Smooth muscle cell (in vitro differentiated cells): ENCODE results near the gene ANXA2. TPM values are rescaled to one million over a fixed set of nuclear protein-coding genes. Genes with fewer than 3 reads are reported as not detected.

Experiments used
- DNase-seq: peaks from one replicate; lab custom pipeline; 2025; ENCODE audit not compliant: unreplicated experiment; lab: John Stamatoyannopoulos, UW
- H2AFZ ChIP-seq: fragments of 200-600 bp; sonication (generic); 2 replicates; pipeline ENCODE4 v1.6.0; 2016; ENCODE audit warnings: antibody characterized with exemption, low read depth, mild to moderate bottlenecking
- H3F3A ChIP-seq: fragments of 200-600 bp; sonication (generic); 2 replicates; pipeline ENCODE4 v1.6.0; 2017; ENCODE audit warnings: antibody characterized with exemption, low read depth
- H3K27ac ChIP-seq: fragments of 200-600 bp; sonication (generic); 2 replicates; pipeline ENCODE4 v1.5.1; 2016; ENCODE audit warnings: low read depth, mild to moderate bottlenecking
- H3K27me3 ChIP-seq: fragments of 200-600 bp; sonication (generic); 2 replicates; pipeline ENCODE4 v1.6.1; 2016; ENCODE audit warnings: low read depth, mild to moderate bottlenecking
- H3K36me3 ChIP-seq: fragments of 200-600 bp; sonication (generic); 2 replicates; pipeline ENCODE4 v1.5.1; 2016; ENCODE audit warnings: low read depth
- H3K4me1 ChIP-seq: fragments of 200-600 bp; sonication (generic); 2 replicates; pipeline ENCODE4 v1.5.1; 2016; ENCODE audit warnings: low read depth
- H3K4me2 ChIP-seq: fragments of 200-600 bp; sonication (generic); 2 replicates; pipeline ENCODE4 v1.6.0; 2016; ENCODE audit warnings: mild to moderate bottlenecking
- H3K4me3 ChIP-seq: fragments of 200-600 bp; sonication (generic); 2 replicates; pipeline ENCODE4 v1.5.1; 2016; ENCODE audit warnings: mild to moderate bottlenecking
- H3K79me2 ChIP-seq: fragments of 200-600 bp; sonication (generic); 2 replicates; pipeline ENCODE4 v1.6.0; 2016; ENCODE audit warnings: low read depth, mild to moderate bottlenecking
- H3K9ac ChIP-seq: fragments of 200-600 bp; sonication (generic); 2 replicates; pipeline ENCODE4 v1.6.0; 2016; ENCODE audit warnings: low read depth
- H3K9me3 ChIP-seq: fragments of 200-600 bp; sonication (generic); replicated peaks from 2 replicates; pipeline ENCODE4 v1.5.1; 2016; ENCODE audit warnings: low read depth
- H4K20me1 ChIP-seq: fragments of 200-600 bp; sonication (generic); 2 replicates; pipeline ENCODE4 v1.6.0; 2016; ENCODE audit warnings: low read depth
- WGBS: methylation state at CpG from one replicate; pipeline ENCODE4 v1.1.7; 2016; ENCODE audit warnings: low lambda C conversion rate; 5-methylcytosine and 5-hydroxymethylcytosine counted together
- polyA plus RNA-seq: library from polyadenylated mRNA; unstranded; fragments of >200 nt; fragmentation: Nextera tagmentation; extraction: Ambion mirVana; gene quantifications from 2 replicates; pipeline ENCODE4 v1.2.1, GENCODE V29; 2016
- total RNA-seq: library from RNA; depleted of rRNA; stranded (reverse); fragments of >200 nt; gene quantifications from 2 replicates; pipeline ENCODE4 v1.2.3, GENCODE V29; 2014
- TF ChIP-seq, protein P1 (sequence below): fragments of 200-600 bp; sonication (generic); IDR thresholded peaks from 2 replicates; pipeline ENCODE4 v1.5.1; 2017; ENCODE audit warnings: borderline replicate concordance, mild to moderate bottlenecking, antibody characterized with exemption; ENCODE audit not compliant: insufficient read depth, poor library complexity, severe bottlenecking

Gene ANXA2
- total and polyA plus RNA-seq, 2 experiments from 2014 or later, result 2,477 to 2,665 TPM

DNA sequence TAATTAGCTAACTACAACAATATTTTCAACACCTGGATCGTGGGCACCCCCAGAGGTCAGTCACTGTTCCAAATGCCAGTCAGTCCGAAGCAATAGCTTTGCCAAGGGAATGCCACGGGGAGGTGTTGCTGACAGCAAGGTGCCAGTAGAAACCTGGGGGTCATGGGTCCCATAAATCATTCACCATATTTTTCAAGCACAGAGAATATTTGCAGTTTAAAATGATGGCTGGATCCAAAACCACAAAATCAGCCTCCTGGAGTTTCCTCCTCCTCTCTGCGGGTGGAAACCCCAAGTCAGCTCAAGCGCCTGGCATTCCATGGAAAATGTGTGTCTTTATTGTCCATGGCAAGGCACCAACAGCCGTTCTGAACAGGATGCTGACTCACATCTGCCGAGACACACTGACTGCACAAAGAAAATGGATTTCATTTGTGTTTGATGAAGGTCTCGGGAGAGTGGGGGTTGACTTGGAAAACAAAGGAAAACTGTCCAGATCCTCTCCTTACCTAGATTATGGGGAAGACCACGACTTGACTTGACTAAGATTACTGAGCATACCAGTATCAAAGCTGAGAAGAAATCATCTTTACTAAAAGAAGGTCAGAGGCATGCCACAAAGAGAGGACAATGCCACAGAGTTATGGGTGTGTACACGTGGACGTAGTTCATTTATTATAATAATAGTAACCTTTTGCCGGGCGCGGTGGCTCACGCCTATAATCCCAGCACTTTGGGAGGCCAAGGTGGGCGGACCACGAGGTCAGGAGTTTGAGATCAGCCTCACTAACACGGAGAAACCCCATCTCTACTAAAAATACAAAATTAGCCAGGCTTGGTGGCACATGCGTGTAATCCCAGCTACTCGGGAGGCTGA lies 26.4 kb downstream of the ANXA2 start:
- 40% methylated on average over 20 of the region's 20 CpGs for WGBS
- peak overlapping the region; percentile 61 for H3K4me2 ChIP-seq
- peak overlapping the region; percentile 87 for H3K9ac ChIP-seq
- H2AFZ ChIP-seq, result no peak overlapping the region
- H3F3A ChIP-seq, result peaks cover 49% of the 10 kb centered on the region
- H3K9me3 ChIP-seq, result no peaks in the 10 kb centered on the region
- peaks cover 49% of the 10 kb centered on the region for H4K20me1 ChIP-seq
- peak overlapping the region; percentile 99 for H3K27ac ChIP-seq
- no peaks in the 10 kb centered on the region for H3K36me3 ChIP-seq
- H3K4me3 ChIP-seq, result no peak overlapping the region
- peaks cover 74% of the 10 kb centered on the region for H3K4me1 ChIP-seq
- TF ChIP-seq, protein P1, sequence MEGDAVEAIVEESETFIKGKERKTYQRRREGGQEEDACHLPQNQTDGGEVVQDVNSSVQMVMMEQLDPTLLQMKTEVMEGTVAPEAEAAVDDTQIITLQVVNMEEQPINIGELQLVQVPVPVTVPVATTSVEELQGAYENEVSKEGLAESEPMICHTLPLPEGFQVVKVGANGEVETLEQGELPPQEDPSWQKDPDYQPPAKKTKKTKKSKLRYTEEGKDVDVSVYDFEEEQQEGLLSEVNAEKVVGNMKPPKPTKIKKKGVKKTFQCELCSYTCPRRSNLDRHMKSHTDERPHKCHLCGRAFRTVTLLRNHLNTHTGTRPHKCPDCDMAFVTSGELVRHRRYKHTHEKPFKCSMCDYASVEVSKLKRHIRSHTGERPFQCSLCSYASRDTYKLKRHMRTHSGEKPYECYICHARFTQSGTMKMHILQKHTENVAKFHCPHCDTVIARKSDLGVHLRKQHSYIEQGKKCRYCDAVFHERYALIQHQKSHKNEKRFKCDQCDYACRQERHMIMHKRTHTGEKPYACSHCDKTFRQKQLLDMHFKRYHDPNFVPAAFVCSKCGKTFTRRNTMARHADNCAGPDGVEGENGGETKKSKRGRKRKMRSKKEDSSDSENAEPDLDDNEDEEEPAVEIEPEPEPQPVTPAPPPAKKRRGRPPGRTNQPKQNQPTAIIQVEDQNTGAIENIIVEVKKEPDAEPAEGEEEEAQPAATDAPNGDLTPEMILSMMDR, result no peak
- H3K79me2 ChIP-seq, result peaks cover 58% of the 10 kb centered on the region
- peak; percentile 30 for DNase-seq
- no peaks in the 10 kb centered on the region for H3K27me3 ChIP-seq

DNA sequence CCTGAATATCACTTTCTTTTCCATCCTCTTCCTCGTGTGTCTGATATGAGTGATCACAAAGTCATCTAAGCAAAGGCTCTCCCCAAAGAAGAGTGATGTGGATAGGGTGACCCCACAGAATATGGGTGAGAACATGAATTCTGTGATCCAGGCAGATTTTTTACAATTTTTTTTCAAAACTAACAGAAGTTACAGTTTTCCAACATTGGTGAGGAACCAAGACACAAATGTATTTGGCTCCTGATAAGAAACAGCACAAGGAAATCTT lies 27.0 kb downstream of the ANXA2 start:
- Histone ChIP-seq H3K79me2 (peaks cover 52% of the 10 kb centered on the region), H3K27me3 (no peaks in the 10 kb centered on the region), H4K20me1 (peaks cover 43% of the 10 kb centered on the region), H3K36me3 (no peaks in the 10 kb centered on the region), H3K9me3 (no peaks in the 10 kb centered on the region), H3K4me1 (peaks cover 69% of the 10 kb centered on the region), H2AFZ (no peak overlapping the region), H3F3A (peaks cover 47% of the 10 kb centered on the region), H3K4me3 (no peak overlapping the region), H3K4me2 (peak overlapping the region; percentile 32), H3K9ac (peak overlapping the region; percentile 71), H3K27ac (peak overlapping the region; percentile 99)
- TF ChIP-seq, protein P1, result no peak
- no peak for DNase-seq
- 43% methylated on average over 1 of the region's 1 CpG for WGBS

DNA sequence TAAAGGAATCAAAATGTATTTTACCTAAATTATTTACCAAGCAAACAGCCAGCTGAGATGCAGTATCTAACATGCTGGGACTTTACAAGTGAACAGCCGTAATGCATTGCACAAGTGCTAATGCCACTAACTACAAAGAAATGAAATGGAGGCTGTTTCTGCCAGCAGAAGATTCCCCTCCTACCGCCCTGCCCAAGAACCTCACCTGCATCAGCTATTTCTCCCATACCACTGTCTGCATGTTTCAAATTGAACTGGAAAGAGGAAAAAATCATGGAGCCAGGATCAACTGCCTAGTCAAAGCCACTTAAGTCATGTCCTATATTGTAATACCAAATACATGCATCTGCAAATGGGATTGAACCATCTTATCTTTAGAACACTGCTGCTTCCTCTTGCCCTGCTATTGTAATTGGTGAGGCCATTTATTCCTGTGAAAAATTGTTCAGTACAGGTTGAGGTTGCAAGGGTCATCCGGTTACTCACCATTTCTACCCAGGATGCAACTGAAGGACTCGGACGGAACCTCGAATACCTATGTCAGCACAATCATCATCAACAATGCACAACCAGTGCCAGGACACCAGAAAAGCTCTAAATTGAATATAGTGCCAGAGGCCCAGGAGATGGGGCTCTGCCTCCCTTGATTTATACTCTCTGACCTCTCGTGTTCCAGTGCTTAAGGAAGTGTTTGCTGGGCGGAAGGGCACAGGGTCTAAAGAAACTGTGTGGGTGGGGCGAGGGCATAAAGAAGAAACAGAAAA lies 27.5 kb downstream of the ANXA2 start:
- DNase-seq, result no peak
- whole genome bisulfite sequencing, result 84% methylated on average over 9 of the region's 9 CpGs
- peak overlapping the region; percentile 32 for H3K4me2 ChIP-seq
- H2AFZ ChIP-seq, result no peak overlapping the region
- H3K9me3 ChIP-seq, result no peaks in the 10 kb centered on the region
- H3K27me3 ChIP-seq, result no peaks in the 10 kb centered on the region
- TF ChIP-seq, protein P1, result no peak
- peaks cover 64% of the 10 kb centered on the region for H3K4me1 ChIP-seq
- H3K4me3 ChIP-seq, result no peak overlapping the region
- H4K20me1 ChIP-seq, result peaks cover 41% of the 10 kb centered on the region
- peaks cover 50% of the 10 kb centered on the region for H3F3A ChIP-seq
- H3K27ac ChIP-seq, result peak overlapping the region; percentile 99
- no peaks in the 10 kb centered on the region for H3K36me3 ChIP-seq
- H3K9ac ChIP-seq, result peak overlapping the region; percentile 71
- peaks cover 53% of the 10 kb centered on the region for H3K79me2 ChIP-seq
